ENCODE measurements around the gene RNF213. TPM values are rescaled to one million over a fixed set of nuclear protein-coding genes. Genes with fewer than 3 reads are reported as not detected.

Gene RNF213
- polyA plus RNA-seq, 1 of the 3 experiments (the other 2 are of a cell fraction), result 57.5 TPM

DNA sequence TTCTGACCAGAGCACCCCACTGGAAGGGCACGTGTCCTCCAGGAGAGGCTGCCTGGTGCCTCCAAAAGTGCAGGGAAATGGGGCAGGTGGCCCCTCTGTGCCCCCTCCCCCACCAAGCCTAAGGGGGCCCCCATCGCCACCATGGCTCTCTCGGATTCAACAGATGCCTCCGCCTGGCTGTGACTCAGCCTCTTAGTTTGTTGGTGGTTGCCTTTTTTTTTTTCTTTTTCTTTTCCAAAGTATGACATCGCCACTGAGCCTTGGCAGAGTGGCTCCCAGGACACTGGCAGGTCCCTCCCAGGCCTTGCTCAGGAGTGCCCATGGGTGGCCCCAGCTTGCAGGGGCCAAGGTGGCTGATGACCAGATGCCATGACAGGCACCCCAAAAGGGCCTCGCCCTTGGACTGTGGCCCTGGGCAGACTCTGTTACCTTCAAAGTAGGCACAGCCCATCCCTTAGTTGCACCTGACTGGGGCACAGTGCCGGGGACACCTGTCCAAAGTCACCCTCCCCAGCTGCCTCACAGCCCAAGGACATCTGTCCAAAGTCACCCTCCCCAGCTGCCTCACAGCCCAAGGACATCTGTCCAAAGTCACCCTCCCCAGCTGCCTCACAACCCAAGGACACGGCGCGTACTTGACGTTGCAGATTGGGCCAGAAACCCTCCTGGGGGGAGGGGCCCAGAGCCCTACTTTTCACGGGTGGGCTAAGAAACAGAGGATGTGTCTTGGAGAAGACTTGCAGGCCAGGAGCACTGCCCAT, 186.2 kb downstream of the RNF213 start:
- 0 out of 2 replicates have a peak, but pooled peaks cover 5% of the 10 kb centered on the region for H4K20me1 ChIP-seq (ENCODE audit: insufficient read depth)
- H3K27ac ChIP-seq (ENCODE audit: low read depth in 2 of 2, low read length in 1 of 2), result no peak overlapping the region
- H3K4me3 ChIP-seq (ENCODE audit: low read depth in 2 of 2, low read length in 1 of 2), result no peak overlapping the region
- H3K9me2 ChIP-seq, result no peaks in the 10 kb centered on the region
- H3K9ac ChIP-seq, result no peak overlapping the region
- no peak for DNase-seq
- no peaks in the 10 kb centered on the region for H3K27me3 ChIP-seq (ENCODE audit: insufficient read depth)
- POLR2A ChIA-PET, result interaction anchor here (1.0 kb wide), 1 partner anchor 8 kb away, joined by 4 read pairs; no protein-coding TSS in a partner anchor
- H3K4me2 ChIP-seq, result no peak overlapping the region
- 53% methylated on average over 10 of the region's 12 CpGs for WGBS (ENCODE audit: low lambda C conversion rate)
- no peak for TF ChIP-seq TCF12 (IDR thresholded peaks at IDR 0.05)
- no peak for TF ChIP-seq EP300 (IDR thresholded peaks at IDR 0.05; ENCODE audit: borderline replicate concordance in 1 of 2, low read depth in 1 of 2, low read length in 1 of 2)
- TF ChIP-seq, protein P1, sequence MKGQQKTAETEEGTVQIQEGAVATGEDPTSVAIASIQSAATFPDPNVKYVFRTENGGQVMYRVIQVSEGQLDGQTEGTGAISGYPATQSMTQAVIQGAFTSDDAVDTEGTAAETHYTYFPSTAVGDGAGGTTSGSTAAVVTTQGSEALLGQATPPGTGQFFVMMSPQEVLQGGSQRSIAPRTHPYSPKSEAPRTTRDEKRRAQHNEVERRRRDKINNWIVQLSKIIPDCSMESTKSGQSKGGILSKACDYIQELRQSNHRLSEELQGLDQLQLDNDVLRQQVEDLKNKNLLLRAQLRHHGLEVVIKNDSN (IDR thresholded peaks at IDR 0.05; ENCODE audit: borderline replicate concordance, low read depth), result no peak
- no peak for TF ChIP-seq MXI1 (IDR thresholded peaks at IDR 0.05; ENCODE audit: low read depth, low read length)
- TF ChIP-seq RAD21 (IDR thresholded peaks at IDR 0.05; ENCODE audit: low read length), result no peak
- no peak for TF ChIP-seq MEF2A (IDR thresholded peaks at IDR 0.05; ENCODE audit: borderline replicate concordance, low read depth)
- TF ChIP-seq SMC3 (IDR thresholded peaks at IDR 0.05; ENCODE audit: low read depth, low read length), result no peak
- TF ChIP-seq, protein P2, sequence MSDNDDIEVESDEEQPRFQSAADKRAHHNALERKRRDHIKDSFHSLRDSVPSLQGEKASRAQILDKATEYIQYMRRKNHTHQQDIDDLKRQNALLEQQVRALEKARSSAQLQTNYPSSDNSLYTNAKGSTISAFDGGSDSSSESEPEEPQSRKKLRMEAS (IDR thresholded peaks at IDR 0.05; ENCODE audit: low read depth), result no peak
- TF ChIP-seq, protein P3, sequence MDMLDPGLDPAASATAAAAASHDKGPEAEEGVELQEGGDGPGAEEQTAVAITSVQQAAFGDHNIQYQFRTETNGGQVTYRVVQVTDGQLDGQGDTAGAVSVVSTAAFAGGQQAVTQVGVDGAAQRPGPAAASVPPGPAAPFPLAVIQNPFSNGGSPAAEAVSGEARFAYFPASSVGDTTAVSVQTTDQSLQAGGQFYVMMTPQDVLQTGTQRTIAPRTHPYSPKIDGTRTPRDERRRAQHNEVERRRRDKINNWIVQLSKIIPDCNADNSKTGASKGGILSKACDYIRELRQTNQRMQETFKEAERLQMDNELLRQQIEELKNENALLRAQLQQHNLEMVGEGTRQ (IDR thresholded peaks at IDR 0.05; ENCODE audit: borderline replicate concordance, low read depth, low read length), result no peak
- no peak for TF ChIP-seq FOXM1 (IDR thresholded peaks at IDR 0.05; ENCODE audit: low read depth)
- no peak for TF ChIP-seq RFX5 (IDR thresholded peaks at IDR 0.05; ENCODE audit: low read length)
- TF ChIP-seq, protein P4, sequence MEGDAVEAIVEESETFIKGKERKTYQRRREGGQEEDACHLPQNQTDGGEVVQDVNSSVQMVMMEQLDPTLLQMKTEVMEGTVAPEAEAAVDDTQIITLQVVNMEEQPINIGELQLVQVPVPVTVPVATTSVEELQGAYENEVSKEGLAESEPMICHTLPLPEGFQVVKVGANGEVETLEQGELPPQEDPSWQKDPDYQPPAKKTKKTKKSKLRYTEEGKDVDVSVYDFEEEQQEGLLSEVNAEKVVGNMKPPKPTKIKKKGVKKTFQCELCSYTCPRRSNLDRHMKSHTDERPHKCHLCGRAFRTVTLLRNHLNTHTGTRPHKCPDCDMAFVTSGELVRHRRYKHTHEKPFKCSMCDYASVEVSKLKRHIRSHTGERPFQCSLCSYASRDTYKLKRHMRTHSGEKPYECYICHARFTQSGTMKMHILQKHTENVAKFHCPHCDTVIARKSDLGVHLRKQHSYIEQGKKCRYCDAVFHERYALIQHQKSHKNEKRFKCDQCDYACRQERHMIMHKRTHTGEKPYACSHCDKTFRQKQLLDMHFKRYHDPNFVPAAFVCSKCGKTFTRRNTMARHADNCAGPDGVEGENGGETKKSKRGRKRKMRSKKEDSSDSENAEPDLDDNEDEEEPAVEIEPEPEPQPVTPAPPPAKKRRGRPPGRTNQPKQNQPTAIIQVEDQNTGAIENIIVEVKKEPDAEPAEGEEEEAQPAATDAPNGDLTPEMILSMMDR (IDR thresholded peaks at IDR 0.05), result no peak
- TF ChIP-seq, protein P5, sequence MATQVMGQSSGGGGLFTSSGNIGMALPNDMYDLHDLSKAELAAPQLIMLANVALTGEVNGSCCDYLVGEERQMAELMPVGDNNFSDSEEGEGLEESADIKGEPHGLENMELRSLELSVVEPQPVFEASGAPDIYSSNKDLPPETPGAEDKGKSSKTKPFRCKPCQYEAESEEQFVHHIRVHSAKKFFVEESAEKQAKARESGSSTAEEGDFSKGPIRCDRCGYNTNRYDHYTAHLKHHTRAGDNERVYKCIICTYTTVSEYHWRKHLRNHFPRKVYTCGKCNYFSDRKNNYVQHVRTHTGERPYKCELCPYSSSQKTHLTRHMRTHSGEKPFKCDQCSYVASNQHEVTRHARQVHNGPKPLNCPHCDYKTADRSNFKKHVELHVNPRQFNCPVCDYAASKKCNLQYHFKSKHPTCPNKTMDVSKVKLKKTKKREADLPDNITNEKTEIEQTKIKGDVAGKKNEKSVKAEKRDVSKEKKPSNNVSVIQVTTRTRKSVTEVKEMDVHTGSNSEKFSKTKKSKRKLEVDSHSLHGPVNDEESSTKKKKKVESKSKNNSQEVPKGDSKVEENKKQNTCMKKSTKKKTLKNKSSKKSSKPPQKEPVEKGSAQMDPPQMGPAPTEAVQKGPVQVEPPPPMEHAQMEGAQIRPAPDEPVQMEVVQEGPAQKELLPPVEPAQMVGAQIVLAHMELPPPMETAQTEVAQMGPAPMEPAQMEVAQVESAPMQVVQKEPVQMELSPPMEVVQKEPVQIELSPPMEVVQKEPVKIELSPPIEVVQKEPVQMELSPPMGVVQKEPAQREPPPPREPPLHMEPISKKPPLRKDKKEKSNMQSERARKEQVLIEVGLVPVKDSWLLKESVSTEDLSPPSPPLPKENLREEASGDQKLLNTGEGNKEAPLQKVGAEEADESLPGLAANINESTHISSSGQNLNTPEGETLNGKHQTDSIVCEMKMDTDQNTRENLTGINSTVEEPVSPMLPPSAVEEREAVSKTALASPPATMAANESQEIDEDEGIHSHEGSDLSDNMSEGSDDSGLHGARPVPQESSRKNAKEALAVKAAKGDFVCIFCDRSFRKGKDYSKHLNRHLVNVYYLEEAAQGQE (IDR thresholded peaks at IDR 0.05; ENCODE audit: low read depth, low read length), result no peak
- TF ChIP-seq GABPA (IDR thresholded peaks at IDR 0.05; ENCODE audit: low read depth), result no peak
- H3F3A ChIP-seq (replicated peaks; ENCODE audit: insufficient read depth), result no peaks in the 10 kb centered on the region
- peaks cover 0 to 14% of the 10 kb centered on the region in 2 experiments; a peak in 1 of 4 replicates for H3K4me1 ChIP-seq (ENCODE audit: control insufficient read depth in 1 of 2, insufficient read depth in 2 of 2, low read depth in 1 of 2, low read length in 1 of 2)
- no peaks in the 10 kb centered on the region for H3K36me3 ChIP-seq (replicated peaks in 1 of 2; ENCODE audit: control insufficient read depth in 1 of 2, insufficient read depth in 2 of 2, low read length in 1 of 2)
- H2AFZ ChIP-seq (ENCODE audit: low read depth), result no peak overlapping the region
- H3K9me3 ChIP-seq, result no peaks in the 10 kb centered on the region
- no peaks in the 10 kb centered on the region for H3K79me2 ChIP-seq (ENCODE audit: insufficient read depth)
- CTCF ChIA-PET, result interaction anchor here (1.0 to 1.2 kb wide), 2 partner anchors 19 to 129 kb away, joined by 5 to 6 read pairs; no protein-coding TSS in a partner anchor

Data from SK-N-SH (cell line).